Mammary epithelial cell (primary cell): ENCODE data around the gene AP3B2.

Source experiments
- EZH2 ChIP-seq: IDR thresholded peaks from 2 replicates; pipeline ENCODE4 v1.6.1; 2012; ENCODE audit warnings: low read length, inconsistent platforms, borderline replicate concordance
- TF ChIP-seq, protein P1 (sequence below), 2 donors: IDR thresholded peaks in 1 of 2; conservative IDR thresholded peaks in 1 of 2; 2 replicates each; pipeline ENCODE4 v1.5.1; 2011 to 2012; ENCODE audit warnings: inconsistent platforms in 2 of 2, low read length in 2 of 2, mild to moderate bottlenecking in 2 of 2, control low read depth in 1 of 2, low read depth in 1 of 2; ENCODE audit not compliant: insufficient read depth in 1 of 2; ENCODE audit errors: extremely low read depth in 1 of 2

DNA sequence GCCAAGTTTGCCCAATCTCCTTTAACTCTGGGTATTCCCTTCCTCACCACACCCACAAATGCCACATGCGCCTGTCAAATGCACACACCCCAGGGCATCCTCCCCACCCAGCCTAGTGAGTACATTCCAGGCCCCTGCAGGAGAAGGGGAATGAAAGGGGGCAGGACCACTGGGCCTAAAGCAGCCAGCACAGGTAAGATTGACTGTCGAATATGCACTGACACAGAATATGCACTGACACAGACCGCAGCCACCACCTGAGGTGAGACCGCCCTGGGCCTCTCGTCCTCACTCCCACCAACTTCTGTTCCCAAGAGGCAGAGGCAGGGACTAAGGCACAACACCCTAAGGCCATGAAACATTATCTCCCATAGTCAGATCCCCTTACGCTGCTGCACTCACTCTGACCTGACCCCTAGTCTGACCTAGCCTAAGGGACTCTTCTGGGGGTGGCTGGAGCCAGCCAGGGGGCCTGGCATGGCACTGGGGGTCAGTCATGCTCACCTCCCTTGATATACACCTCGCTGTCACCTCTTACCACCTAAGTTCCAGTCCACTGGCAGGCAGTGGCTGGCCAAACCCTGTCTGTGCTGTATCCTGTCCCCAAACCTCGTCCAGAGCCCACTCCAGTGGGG is 10.8 kb downstream of the AP3B2 start:
- TF ChIP-seq, protein P1, sequence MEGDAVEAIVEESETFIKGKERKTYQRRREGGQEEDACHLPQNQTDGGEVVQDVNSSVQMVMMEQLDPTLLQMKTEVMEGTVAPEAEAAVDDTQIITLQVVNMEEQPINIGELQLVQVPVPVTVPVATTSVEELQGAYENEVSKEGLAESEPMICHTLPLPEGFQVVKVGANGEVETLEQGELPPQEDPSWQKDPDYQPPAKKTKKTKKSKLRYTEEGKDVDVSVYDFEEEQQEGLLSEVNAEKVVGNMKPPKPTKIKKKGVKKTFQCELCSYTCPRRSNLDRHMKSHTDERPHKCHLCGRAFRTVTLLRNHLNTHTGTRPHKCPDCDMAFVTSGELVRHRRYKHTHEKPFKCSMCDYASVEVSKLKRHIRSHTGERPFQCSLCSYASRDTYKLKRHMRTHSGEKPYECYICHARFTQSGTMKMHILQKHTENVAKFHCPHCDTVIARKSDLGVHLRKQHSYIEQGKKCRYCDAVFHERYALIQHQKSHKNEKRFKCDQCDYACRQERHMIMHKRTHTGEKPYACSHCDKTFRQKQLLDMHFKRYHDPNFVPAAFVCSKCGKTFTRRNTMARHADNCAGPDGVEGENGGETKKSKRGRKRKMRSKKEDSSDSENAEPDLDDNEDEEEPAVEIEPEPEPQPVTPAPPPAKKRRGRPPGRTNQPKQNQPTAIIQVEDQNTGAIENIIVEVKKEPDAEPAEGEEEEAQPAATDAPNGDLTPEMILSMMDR (conservative IDR thresholded peaks at IDR 0.05 in 1 of 2, IDR thresholded peaks at IDR 0.05 in 1 of 2; ENCODE audit: extremely low read depth in 1 of 2, insufficient read depth in 1 of 2, low read depth in 1 of 2, low read length in 2 of 2): no peak
- TF ChIP-seq EZH2: no peak
